ENCODE results near the gene GABRB1.

Gene GABRB1

DNA sequence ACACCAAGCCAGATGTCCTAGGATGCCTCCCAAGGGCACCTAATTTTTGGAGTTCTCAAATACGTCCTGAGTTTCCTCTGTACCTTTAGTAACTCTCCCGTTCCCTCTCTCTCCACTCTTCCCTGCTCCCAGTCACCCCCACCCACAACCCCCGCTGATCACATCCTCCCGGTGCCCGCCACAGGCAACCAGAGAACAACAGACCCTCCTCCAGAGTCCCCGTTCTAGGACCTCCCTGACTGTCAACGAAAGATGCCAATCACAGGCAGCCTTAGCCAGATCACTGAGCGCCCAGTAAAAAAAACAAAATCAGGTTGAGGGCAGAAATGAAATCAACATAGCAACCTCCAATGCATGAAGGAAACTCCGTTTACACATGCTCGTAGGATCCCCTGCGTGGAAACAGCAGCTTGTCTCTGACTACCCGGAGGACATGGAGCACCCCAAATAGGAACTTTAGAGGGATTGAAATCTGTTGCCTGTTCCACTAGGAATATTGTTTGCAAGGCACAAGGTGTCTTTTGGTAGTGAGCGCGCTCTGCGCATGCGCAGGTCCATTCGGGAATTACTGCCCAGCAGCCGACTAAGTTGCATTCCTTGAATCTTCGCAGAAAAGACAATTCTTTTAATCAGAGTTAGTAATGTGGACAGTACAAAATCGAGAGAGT, at the start of gene GABRB1:
Gene GABRB1, plus strand, starts transcription at position 557 of the 668 bp plus-strand sequence.
- peak; percentile 0 for DNase-seq (ENCODE audit: low read depth)

DNA sequence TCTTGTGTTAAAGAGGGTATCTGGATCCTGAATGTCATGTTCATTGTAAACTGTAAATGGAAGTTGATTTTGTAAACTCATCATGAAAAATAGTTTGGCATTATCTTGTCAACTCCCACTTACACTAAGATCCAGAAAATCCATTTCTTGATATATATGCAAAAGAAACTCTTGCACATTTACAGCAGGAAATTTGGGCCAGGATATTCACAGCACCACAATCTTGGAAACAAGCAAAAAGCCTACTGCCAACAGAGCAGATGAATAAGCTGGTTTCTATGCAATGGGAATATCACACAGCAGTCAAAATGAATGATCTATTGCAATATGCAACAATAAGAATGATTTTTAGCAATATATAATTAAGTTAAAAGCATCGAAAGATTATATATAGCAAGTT, 46.6 kb upstream of the GABRB1 start:
- no peak for DNase-seq (ENCODE audit: low read depth)

DNA sequence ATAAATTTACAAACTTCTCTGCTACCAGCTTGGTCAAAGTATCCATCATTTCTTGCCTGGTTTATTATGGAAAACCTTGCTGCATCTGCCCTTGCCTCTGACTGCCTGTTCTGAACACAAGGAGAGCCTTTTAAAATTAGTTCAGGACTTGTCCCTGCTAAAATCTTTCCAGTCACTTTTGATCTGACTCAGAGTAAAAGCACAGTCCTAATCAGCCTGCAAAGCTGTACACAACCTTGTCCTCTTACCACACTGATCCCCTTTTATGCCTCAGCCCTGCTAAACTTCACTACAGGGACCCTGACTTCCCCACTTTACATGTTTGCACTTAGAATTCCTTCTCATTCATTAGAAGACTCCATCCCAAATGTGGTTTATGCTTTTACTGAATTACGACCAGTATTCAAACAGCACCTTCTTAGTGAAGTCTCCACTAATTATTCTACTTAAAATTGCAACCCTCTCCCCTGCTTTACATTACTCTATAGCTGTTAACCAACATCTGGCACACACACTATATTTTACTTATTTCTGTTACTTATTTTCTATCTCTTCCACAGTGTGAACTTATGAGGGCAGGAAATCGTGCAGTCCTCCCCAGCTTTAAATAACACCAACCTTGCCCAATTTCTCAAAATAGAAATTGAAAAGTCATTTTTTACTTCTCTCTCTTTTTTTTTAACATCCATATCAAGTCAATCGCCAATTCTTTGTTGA, 44.3 kb upstream of the GABRB1 start:
- DNase-seq (ENCODE audit: low read depth) = no peak

DNA sequence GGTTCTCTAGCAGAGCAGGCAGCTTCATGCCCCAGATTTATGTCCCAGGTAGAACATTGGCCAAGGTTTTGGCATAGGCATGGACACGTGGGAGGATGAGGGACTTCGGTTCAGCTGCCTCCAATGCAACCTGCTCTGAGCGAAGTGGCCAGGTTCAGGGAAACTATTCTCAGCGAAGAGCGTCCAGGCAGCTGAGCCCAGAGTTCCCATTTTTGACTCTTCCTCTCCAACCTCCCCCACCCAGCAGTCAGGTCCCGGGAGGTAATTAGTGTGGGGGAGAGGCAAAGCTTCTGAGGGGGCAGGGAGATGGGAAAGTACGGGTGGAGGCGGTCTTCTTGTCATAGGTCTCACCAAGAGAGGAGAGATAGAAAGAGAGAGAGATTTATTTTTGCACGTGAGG, 39.0 kb upstream of the GABRB1 start:
- DNase-seq (ENCODE audit: low read depth) = no peak

DNA sequence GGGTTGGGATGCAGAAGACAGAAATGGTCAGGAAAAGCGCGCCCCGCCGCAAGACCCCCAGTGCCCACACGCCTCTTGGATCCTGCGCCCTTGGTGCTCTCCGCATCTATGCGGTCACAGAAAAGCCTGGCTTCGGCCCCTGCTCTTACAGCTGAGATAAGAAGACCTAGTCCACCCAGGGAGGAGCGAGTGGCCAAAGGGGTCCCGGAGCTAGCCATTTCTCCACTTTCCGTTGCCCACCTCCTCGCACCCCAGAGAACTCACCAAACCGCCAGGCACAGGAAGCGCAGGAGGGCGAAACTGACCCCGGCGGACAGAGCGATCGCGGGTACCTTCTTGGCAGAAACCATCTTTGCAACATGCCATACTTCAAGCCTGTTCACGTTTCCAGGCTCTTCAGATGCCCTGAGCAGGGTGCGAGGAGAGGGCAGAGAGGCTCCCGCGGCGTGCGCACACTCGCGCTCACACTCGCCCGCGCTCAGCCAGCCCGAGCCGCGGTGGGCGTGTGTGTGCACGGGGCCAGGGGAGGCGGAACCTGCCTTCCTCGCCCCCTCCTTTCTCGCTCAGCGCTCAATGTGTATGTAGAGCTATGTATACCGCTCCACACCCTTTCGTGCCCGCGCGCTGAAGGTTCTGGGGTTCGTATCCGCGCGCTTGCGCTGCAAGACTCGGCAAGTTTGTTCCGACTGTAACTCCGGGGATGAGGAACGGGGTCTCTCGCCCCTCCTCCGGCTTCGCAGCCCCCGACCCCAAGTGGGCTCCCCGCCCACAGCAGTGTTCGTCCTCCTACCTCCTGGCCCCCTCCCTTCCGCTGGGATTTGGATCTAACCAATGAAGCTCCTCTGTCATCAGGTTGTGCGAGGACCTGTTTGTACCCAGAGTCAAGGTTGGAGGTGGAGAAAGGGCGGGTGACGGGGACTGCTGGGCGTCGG, 38.0 kb upstream of the GABRB1 start, which contains the start of gene GABRA4:
Gene GABRA4, minus strand, starts transcription at position 507 of the 932 bp plus-strand sequence. Its CDS starts 157 bp downstream, at position 350.
- DNase-seq (ENCODE audit: low read depth) = no peak

DNA sequence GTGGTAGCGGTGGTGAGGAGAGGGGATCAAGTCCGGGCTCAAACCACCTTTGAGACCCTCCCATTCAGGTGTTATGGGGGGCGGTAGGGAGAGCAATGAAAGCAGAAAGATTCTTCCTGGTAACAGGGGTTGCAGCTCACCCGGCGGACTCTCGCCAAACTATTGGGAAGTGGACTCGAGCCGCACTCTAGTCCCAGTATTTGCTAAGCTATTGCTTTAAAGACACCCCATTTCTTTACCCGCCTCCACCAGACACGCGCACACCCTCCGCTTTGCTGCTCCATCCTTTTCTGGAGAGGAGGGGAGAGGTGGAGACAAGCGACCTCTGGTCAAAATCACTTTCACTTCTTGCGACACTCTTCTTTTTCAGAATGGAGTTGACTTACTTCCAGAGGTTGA, 37.4 kb upstream of the GABRB1 start:
- DNase-seq (ENCODE audit: low read depth) = no peak

DNA sequence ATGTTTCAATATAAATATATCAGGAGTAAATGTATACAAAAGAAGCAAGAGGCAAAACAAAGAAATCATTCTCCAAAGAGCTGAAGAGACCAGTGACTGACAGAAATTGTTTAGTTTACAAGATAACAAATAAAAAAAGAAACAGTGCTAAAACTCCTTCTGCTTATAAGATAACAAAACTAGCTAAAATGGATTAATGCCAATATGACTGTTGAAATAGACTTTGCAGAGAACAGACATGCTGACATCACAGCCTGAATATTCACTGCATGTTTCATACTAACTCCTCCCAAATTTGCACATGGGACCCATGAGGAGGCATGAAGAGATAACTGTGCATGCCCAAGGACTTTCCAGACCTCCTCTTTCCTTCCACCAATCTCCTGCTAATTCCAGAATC, 31.8 kb upstream of the GABRB1 start:
- DNase-seq (ENCODE audit: low read depth) = no peak

DNA sequence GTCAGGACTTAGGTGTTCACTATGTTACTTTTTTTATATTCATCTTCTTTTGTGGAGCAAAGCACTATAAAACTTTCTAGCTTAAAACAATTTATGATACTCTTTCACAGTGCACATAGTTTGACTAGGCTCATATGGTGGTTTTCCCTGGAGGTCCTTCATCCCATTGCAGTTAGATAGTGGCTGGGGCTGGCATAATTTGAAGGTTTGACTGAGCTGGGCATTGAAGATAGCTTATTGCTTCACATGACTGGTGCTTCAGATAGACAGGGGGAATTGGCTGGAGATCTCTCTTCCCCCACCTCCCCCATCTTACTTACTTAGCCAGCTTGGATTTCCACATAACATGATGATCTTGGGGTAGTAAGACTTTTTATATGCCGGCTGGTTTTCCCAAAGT, 31.0 kb upstream of the GABRB1 start:
- no peak for DNase-seq (ENCODE audit: low read depth)

- DNase-seq (ENCODE audit: low read depth) = no peak
These were observed 28.8 kb upstream of the GABRB1 start for GRCh38 chr4:47002580-47002979.

DNA sequence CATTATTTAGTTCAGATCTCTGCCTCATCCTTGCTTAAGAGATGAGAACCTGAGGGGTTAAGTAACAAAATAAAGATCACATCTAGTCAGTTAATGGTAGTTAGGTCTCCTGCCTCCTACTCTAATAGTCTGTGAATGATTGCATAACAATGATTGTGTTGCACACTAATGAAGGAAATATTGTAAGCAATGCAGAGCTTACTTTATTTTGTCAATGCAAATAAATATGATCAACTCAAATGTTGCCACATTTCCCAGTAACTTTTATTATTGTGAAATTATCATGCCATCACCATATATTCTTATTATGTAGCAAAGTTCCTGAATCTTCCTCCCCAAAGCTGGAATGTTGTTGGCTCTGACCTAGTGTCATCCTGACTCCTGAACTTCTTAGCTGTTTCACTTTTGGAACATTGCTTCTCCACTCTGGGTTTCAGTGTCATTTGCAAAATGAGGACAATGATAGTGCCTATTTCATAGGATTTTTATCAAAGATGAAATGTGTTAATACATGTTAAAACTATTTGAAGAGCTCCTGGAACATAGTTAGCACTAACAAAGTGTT, 20.9 kb upstream of the GABRB1 start:
- no peak for DNase-seq (ENCODE audit: low read depth)

GRCh38 chr4:47010912-47011446, 20.4 kb upstream of the GABRB1 start:
- no peak for DNase-seq (ENCODE audit: low read depth)

GRCh38 chr4:47012676-47013075, 18.7 kb upstream of the GABRB1 start:
- DNase-seq (ENCODE audit: low read depth) = no peak

DNA sequence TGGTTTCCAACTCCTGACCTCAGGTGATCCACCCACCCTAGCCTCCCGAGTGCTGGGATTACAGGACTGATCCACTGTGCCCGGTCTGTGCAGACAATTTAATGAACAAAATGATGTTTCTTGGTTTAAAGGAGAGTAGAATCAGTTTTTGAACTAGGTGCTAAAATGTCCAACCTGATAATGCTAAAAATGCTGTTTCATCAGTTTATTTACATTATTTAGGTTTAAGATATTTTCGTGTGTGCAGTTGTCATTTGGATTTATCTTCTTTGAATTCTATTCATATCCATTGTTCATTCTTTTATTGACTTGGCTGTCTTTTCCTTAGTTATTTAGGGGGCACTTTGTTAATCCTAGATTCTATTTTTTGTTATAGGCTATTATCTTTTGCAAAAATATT, 18.0 kb upstream of the GABRB1 start:
- DNase-seq (ENCODE audit: low read depth) = no peak

DNA sequence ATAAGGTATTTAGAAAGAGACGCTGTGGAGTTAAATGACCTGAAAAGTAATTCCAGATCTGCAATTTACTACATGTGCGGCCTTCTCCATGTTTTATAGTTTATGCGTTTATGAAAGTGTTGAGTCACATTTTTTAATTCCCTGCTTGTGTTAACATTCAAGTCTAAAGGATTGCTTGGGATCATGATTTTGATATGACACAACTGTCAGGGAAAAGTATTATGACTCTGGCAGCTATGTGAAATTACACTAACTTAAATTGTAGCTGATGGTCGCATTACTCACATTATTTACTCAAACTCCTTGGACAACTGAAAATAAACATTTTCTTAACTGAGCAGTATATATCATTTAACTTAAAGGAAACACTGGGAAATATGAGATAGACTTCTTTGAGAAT, 14.3 kb upstream of the GABRB1 start:
- no peak for DNase-seq (ENCODE audit: low read depth)

DNA sequence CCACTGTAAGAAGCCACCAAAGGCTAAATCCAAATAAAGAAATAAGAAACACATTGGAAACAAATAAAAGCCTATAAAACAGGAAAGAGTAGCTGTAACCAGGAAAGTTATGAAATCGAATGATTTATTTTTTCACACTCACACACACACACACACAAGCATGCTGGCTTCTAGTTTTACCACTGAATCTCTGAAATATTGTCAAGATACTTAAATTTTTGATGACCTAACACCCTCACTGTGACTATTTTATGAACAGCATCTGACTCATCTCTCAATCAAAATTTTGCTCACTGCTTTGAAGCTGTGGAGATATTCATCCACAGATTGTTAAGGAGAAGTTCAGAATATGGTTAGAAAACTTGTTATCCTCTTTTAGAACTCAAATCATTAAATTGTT, 13.9 kb upstream of the GABRB1 start:
- DNase-seq (ENCODE audit: low read depth) = no peak

DNA sequence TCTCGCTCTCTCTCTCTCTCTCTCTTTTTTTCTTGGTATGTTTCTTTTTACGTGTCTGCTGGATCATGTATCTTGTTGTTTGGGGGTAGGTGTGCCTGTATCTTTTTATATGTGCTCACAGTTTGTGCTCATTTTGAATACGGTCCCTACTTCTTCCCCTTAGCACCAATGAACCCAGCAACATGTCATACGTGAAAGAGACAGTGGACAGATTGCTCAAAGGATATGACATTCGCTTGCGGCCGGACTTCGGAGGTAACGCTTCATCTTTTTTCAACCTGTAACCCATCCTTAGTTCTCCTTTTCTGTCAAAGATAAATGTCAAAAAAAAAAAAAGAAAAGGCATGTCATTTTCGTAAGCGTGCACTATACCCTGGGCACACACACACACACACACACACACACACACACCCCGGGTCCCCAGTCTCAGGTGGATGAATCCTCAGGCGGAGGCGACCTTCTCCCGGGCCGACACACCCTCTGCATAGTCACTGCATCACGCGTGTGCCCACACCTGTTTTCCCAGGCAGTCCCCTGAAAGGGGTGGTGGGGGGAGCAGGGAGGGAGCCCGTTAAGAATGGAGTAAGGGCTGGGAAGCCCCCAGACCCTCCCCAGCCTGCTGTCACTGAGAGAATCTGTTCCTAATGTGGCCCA, 511 bp downstream of the GABRB1 start:
- no peak for DNase-seq (ENCODE audit: low read depth)

DNA sequence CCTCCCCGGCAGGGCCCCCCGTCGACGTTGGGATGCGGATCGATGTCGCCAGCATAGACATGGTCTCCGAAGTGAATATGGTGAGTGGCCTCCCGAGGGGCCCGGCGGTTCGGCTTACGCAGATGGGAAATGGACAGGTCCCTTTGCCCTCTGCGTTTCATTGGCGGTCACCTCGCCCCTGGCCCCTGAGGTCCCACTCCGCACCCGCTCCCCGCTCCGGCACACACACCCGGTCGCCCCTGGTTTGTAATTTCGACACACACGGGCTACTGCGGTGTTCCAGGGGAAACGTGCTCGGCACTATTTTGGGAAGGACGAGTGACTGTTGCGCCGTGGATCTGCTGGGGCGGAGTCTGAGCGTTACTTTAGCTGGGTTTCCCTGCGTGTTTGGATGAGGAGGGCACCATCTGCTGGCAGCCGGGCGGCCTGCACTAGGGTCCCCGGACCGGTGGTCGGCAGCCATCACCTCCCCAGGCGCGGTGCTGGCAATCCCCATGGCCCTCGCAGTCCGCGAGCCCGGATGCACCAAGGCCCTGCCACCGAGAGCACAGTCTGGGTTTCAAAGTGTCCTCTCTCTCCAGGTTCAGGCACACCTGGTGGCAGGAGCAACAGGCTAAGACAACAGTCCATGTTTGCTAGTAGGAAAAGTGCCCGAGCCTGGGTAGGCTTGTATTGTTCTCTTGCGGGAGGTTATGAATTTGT, 1.2 kb downstream of the GABRB1 start:
- DNase-seq (ENCODE audit: low read depth) = no peak

- DNase-seq (ENCODE audit: low read depth) = no peak
These were observed 6.9 kb downstream of the GABRB1 start for GRCh38 chr4:47038263-47038662.

DNA sequence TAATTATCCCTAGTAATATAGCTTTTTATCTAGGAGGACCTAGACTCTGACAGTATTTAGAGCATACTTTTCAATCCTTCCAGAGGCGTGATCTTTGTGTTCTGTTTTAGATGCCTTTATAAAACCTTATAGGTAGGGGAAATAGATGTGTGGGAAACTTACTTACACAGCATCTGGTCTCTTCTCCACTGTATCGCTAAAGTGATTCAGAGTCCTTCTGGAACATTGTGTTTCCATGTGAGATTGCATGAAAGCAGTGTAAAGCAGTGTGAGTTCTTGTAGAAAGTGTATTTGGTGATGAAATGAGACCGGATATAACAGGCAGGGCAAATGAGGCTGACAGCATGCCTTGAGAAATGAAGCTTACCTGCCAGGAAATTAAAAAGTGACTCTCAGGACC, 9.5 kb downstream of the GABRB1 start:
- no peak for DNase-seq (ENCODE audit: low read depth)

- DNase-seq (ENCODE audit: low read depth) = no peak
These were observed 12.5 kb downstream of the GABRB1 start for GRCh38 chr4:47043821-47044220.

DNA sequence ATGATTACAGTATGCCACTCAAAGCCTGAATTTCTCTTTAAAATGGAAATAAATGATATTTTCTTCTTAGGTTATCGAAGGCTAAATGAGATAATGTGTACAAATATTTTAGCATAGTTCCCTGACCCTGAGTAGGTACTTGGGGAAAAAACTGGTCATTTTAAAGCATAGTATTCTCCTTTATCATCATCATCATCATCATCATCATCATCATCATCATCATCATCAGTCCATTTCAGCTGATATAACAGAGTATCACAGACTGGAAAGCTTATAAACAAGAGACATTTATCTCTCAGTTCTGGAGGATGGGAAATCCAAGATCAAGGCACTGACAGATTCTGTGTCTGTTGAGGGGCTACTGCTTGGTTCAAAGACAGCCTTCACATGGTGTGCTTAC, 13.9 kb downstream of the GABRB1 start:
- DNase-seq (ENCODE audit: low read depth) = no peak
